Measurements from ENCODE around the gene ADAMTS14. TPM values are rescaled to one million over a fixed set of nuclear protein-coding genes. Genes with fewer than 3 reads are reported as not detected.

Gene ADAMTS14
- polyA plus RNA-seq, 1 donor (not counting 4 experiments of a cell fraction or from before 2014, with no cell fraction given), result 0.09 TPM

- no peak for FAIRE-seq
- Histone ChIP-seq H3K9ac (ENCODE audit: control insufficient read depth, extremely low read depth, insufficient read depth, low read length) (no peak overlapping the region), H3K4me2 (ENCODE audit: control insufficient read depth, extremely low read depth, insufficient read depth, low read depth, low read length) (no peak overlapping the region), H3K36me3 (ENCODE audit: control insufficient read depth in 2 of 2, extremely low read depth in 1 of 2, insufficient read depth in 2 of 2, low read length in 2 of 2) (no peaks in the 10 kb centered on the region), H4K20me1 (ENCODE audit: control insufficient read depth, extremely low read depth, insufficient read depth, low read length) (no peaks in the 10 kb centered on the region), H3K27ac (ENCODE audit: control insufficient read depth, insufficient read depth, low read length) (no peak overlapping the region), H3K27me3 (ENCODE audit: control insufficient read depth, extremely low read depth, insufficient read depth, low read length) (no peaks in the 10 kb centered on the region), H3K79me2 (ENCODE audit: control insufficient read depth, insufficient read depth, low read length) (no peaks in the 10 kb centered on the region), H3K4me1 (ENCODE audit: control insufficient read depth, extremely low read depth, insufficient read depth, low read length) (peaks cover 9% of the 10 kb centered on the region), H3K9me1 (ENCODE audit: control insufficient read depth, extremely low read depth, insufficient read depth, low read length) (no peaks in the 10 kb centered on the region), H2AFZ (ENCODE audit: control insufficient read depth, low read length) (no peak overlapping the region), H3K9me3 (ENCODE audit: control insufficient read depth, low read depth, low read length) (no peaks in the 10 kb centered on the region), H3K4me3 (ENCODE audit: control insufficient read depth in 2 of 3, extremely low read depth in 1 of 3, insufficient read depth in 2 of 3, low read depth in 1 of 3, low read length in 3 of 3) (no peak overlapping the region)
- DNase-seq (ENCODE audit: low read depth, low spot score), result no peak
- dilution Hi-C loops (cut with MboI; ENCODE audit: extremely low pct_ligation_motif_present, low sequenced_read_pairs), result no loop called here
- TF ChIP-seq CTCF (optimal IDR thresholded peaks at IDR 0.05 in 1 of 3, IDR thresholded peaks at IDR 0.05 in 1 of 3, conservative IDR thresholded peaks at IDR 0.05 in 1 of 3; ENCODE audit: extremely low read depth in 1 of 3, insufficient read depth in 2 of 3, low read length in 3 of 3) (no peak), EZH2 (IDR thresholded peaks at IDR 0.05; ENCODE audit: low read length) (no peak)
Observed at GRCh38 chr10:70809011-70809611, 136.8 kb downstream of the ADAMTS14 start.

DNA sequence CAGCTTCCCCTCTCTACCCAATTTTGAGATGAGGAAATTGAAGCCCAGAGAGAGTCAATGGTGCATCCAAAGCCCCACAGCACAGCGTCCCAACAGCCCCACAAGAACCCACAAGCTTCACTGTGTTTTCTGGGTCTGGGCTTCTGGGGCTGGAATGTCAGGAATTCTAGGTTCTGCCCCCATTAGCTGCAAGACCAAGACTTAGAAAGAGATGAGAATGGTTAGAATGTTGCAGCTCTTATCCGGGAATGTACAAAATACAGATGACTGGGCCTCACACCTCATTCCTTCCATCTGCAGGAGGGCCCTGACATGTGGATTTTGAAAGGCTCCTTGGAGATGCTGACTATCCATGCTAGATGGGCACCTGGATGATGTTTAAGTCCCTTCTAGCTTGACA is 137.4 kb downstream of the ADAMTS14 start:
- Histone ChIP-seq H3K4me2 (ENCODE audit: control insufficient read depth, extremely low read depth, insufficient read depth, low read depth, low read length) (no peak overlapping the region), H3K9ac (ENCODE audit: control insufficient read depth, extremely low read depth, insufficient read depth, low read length) (no peak overlapping the region), H3K27me3 (ENCODE audit: control insufficient read depth, extremely low read depth, insufficient read depth, low read length) (no peaks in the 10 kb centered on the region), H4K20me1 (ENCODE audit: control insufficient read depth, extremely low read depth, insufficient read depth, low read length) (no peaks in the 10 kb centered on the region), H3K36me3 (ENCODE audit: control insufficient read depth in 2 of 2, extremely low read depth in 1 of 2, insufficient read depth in 2 of 2, low read length in 2 of 2) (no peaks in the 10 kb centered on the region), H3K79me2 (ENCODE audit: control insufficient read depth, insufficient read depth, low read length) (no peaks in the 10 kb centered on the region), H3K27ac (ENCODE audit: control insufficient read depth, insufficient read depth, low read length) (no peak overlapping the region), H3K9me3 (ENCODE audit: control insufficient read depth, low read depth, low read length) (no peaks in the 10 kb centered on the region), H3K9me1 (ENCODE audit: control insufficient read depth, extremely low read depth, insufficient read depth, low read length) (no peaks in the 10 kb centered on the region), H3K4me1 (ENCODE audit: control insufficient read depth, extremely low read depth, insufficient read depth, low read length) (peaks cover 3% of the 10 kb centered on the region), H2AFZ (ENCODE audit: control insufficient read depth, low read length) (no peak overlapping the region), H3K4me3 (ENCODE audit: control insufficient read depth in 2 of 3, extremely low read depth in 1 of 3, insufficient read depth in 2 of 3, low read depth in 1 of 3, low read length in 3 of 3) (no peak overlapping the region)
- FAIRE-seq (no peak), DNase-seq (ENCODE audit: low read depth, low spot score) (no peak)
- dilution Hi-C loops (cut with MboI; ENCODE audit: extremely low pct_ligation_motif_present, low sequenced_read_pairs), result no loop called here
- TF ChIP-seq EZH2 (IDR thresholded peaks at IDR 0.05; ENCODE audit: low read length) (no peak), CTCF (optimal IDR thresholded peaks at IDR 0.05 in 1 of 3, IDR thresholded peaks at IDR 0.05 in 1 of 3, conservative IDR thresholded peaks at IDR 0.05 in 1 of 3; ENCODE audit: extremely low read depth in 1 of 3, insufficient read depth in 2 of 3, low read length in 3 of 3) (no peak)
